ENCODE results near the gene TDRD3.

The TDRD3 gene

GRCh38 chr13:60583196-60583888, 186.3 kb downstream of the TDRD3 start:
- DNase-seq: no peak

GRCh38 chr13:60583911-60584753, 187.1 kb downstream of the TDRD3 start:
- no peak for DNase-seq

DNA sequence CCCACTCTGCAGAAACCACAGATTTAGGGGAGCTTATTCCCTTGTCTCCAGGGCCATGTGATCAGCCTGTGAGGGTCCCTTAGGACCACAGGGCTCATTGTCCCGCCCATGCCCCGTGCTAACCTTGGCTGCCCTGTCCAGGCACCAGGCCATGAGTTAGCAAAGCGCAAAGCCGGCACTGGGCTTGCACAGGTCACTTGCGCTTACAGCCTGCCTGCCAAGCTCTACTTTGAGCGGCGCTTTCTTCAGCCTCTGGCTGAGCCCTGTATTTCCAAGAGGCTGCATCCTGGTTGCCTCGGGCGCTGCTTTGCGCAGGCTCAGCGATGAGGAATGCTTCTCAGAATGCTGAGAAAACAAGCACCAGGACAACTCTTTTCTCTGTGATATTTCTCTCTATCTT, 188.0 kb downstream of the TDRD3 start:
- DNase-seq: no peak

- DNase-seq: no peak
These were observed 194.1 kb downstream of the TDRD3 start for GRCh38 chr13:60590800-60591747.

DNA sequence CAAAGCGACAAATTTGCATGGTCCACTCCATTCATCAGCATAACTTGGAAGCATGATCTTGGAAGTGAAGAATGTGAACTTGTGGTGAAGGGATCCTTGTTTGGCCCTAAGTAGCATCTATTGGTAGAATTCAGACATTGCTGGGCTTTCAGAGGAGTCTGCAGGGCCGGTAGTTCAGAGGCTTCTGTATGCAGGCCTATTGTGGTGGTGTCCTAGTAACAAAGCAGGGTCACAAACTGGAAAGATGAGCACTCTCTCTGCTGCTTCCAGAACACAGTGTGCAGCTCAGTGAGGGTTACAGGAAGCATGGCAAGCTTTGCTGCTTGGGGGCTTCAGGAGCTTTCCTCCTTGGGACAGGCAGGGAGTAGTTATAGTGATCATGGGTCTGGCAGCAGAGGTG, 206.0 kb downstream of the TDRD3 start:
- DNase-seq: no peak

- DNase-seq: no peak
These were observed 207.0 kb downstream of the TDRD3 start for GRCh38 chr13:60604058-60604457.

DNA sequence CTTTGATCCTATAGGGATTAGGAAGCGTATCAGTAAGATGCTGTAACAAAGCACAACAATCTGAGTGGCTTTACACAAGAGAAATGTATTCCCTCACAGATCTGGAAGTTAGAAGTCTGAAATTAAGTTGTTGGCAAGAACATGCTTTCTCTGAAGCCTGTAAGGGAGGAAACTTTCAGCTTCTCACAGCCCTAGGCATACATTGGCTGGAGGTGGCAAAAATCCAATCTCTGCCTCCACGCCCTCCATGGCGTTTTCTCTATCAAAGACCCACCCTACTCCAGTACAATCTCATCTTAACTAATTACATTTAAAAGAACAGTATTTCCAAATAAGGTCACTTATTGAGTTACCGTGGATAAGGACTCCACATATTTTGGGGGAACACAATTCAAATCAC, 211.9 kb downstream of the TDRD3 start:
- DNase-seq: no peak

- no peak for DNase-seq
These were observed 214.5 kb downstream of the TDRD3 start for GRCh38 chr13:60611523-60611922.

DNA sequence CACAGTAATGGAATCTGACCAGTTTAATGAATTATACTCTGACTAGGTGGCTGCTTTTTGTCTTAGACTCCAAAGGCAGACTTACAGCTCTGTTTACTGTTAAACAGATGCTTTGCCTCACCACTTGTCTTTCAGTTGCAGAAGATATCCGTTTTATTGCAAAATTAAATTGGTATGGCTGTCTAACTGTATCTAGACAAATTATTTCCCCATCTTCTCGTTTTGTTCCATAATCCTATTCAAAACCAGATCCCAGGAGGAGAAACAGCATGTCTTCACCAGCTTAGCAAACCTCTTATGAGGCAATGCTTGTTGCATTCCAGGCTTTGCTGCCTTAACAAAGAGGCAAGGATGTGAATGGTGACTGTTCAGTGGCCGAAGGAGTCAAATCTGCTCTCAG, 215.6 kb downstream of the TDRD3 start:
- DNase-seq: no peak

GRCh38 chr13:60613080-60613479, 216.1 kb downstream of the TDRD3 start:
- no peak for DNase-seq

DNA sequence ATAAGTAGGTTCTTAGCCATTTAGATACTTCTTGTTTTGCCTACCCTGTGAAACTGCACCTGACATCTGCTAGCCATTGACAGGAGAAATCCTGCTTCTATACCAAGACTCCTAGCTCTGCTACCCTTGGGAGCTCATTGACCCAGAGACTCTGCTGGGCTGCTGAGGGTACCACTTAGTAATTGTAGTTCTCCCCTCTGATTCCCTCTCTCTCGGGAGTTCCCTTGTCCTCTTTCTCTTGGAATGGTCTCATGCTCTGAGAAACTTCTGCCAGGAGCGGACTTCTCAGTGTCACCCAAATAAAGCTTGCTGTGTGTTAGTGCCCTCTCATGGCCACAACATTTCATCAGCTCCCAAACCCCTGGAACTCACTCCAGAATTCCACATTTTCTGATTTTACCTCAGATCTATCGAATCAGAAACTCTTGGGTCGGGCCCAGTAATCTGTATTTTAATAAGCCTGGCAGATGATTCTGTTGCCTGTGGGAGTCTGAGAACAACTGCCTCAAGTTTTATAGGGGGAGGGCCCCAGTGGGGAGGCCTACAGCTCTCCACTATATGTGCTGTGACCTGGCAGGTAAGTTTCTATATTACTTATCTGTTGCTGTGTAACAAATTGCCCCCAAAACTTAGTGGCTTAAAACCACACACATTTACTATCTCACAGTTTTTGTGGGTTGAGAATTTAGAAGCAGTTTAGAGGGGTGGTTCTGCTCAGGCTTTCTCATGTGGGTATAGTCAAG, 221.1 kb downstream of the TDRD3 start:
- DNase-seq: no peak

GRCh38 chr13:60619461-60619860, 222.4 kb downstream of the TDRD3 start:
- DNase-seq: no peak

DNA sequence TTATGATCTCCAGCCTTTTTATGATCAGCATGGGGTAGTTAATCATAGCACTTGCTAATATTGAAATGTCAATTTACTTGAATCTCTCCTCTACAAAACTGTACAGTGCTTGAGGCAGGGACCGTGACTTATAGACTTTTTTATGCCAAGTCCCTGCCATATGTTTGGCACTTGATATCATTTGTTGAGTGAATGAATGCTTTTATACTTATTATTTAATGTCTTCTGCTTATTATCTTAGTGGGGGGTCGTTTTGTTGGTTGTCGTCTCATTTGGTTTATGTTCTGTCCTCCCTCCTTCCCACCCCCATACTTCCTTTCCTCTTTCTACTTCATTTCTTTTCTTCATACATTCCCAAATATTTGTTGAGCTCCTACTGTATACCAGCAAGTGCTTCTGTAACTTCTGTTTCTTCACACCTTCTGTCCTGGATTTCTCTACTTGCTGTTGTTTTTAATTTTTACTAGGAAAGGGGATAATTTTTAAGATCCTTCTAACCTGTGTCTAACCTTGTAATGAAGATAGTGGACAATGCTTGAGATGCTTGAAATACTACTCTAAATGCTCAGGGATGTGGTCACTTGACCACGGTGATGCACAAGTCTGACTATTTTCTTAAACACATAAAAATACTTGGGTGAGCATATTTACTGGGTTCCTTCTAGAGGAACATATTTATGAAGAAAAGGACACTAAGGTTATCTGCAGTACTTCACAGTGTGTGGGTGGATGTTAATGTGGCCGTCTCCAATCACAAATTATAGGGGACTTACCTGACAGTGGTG, 223.8 kb downstream of the TDRD3 start:
- DNase-seq: no peak

DNA sequence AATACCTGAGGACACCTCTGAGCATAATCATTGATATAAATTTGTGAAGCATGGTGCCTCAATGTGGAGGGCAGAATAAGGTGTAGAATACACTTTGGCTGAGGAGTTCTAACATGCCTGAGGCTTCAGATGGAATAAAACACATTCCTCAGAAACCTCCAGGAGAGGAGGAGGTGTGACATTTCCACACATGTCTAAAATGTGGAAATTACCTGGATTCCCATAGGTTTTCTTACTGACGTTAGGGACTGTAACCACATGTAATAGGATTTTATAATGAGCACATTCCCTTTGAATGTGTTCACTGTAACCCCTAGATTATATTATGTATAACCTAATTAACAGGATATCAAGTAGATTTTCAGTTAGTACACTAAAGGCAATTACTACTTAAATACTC, 226.1 kb downstream of the TDRD3 start:
- DNase-seq: no peak

Data from NCI-H1092 (cell line).